ENCODE data around the gene EIF4A3. TPM values are rescaled to one million over a fixed set of nuclear protein-coding genes. Genes with fewer than 3 reads are reported as not detected.
A peak's percentile ranks its signal among the peaks of the same experiment; 100 is the strongest.

Gene EIF4A3
- total RNA-seq, 3 donors from 2014 or later: 228 to 251 (median 230) TPM

DNA sequence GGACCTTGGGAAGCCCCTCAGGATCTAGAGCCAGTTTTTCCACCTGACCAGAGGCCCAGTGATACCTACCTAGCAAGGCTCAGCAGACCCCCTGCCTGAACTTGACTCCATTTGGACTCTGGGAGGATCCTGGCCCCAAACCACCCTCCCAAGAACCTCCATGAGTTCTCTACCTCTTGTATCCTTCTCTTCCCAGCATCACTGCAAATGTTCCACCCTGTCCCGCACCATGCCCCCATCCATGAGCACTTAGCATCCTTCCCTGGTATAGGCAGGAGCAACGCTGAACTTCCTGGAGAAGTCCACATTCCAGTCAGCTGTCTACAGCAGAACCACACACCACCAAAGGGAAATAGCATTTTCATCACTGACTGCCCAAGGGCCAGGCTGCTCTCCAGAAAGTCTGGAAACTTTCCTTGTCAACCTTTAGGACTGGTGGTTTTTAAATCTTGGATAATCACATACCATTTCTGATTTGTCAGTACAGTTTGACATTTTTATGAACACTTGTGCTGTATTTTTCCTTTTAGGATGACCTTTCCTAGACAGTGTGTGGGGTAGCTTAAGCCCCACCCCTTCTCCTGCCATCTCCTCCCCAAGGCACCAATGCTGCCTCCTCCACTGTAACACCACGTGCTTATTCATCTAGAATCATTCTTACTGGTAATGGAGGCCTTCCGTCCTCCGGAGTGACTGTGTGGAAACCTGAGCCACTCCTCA is 13.9 kb downstream of the EIF4A3 start:
- ATAC-seq (peak; percentile 16 to 37), DNase-seq (no peak)
- Mint-ChIP-seq H3K27me3 (ENCODE audit: low read depth) (no peaks in the 10 kb centered on the region), H3K4me3 (no peak overlapping the region), H3K4me1 (ENCODE audit: low read depth) (no peaks in the 10 kb centered on the region), H3K9me3 (no peaks in the 10 kb centered on the region), H3K36me3 (ENCODE audit: insufficient read depth) (peaks cover 25% of the 10 kb centered on the region)

GRCh38 chr17:80130992-80131391 is 15.9 kb downstream of the EIF4A3 start:
- ATAC-seq (no peak), DNase-seq (no peak)
- H3K36me3 Mint-ChIP-seq (ENCODE audit: insufficient read depth): peaks cover 13% of the 10 kb centered on the region
- no peaks in the 10 kb centered on the region for H3K9me3 Mint-ChIP-seq
- H3K4me1 Mint-ChIP-seq (ENCODE audit: low read depth): no peaks in the 10 kb centered on the region
- peaks cover under 1% of the 10 kb centered on the region for H3K27me3 Mint-ChIP-seq (ENCODE audit: low read depth)
- H3K4me3 Mint-ChIP-seq: no peak overlapping the region

DNA sequence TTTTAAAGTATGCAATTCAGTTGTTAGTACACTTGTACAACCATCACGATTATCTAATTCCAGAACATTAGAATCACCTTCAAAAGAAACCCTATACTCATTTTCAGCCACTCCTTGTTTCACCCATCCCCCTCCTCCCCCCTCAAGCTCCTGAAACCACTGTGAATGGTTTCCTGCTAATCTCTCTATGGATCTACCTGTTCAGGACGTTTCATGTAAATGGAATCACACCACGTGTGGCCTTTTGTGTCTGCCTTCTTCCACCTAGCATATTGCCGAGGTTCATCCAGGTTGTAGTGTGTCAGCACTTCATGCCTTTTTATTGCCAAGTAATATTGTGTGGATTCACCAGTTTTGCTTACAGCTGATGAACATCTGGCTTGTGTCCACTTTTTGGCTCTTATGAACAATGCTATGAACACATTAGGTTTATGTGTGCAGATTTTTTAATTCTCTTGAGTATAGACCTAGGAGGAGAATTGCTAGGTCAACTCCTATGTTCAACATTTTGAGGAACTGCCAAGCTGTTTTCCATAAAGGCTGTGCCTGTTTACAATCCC is 17.8 kb downstream of the EIF4A3 start:
- no peaks in the 10 kb centered on the region for H3K9me3 Mint-ChIP-seq
- ATAC-seq: no peak
- H3K36me3 Mint-ChIP-seq (ENCODE audit: insufficient read depth): peaks cover 10% of the 10 kb centered on the region
- DNase-seq: no peak
- no peak overlapping the region for H3K4me3 Mint-ChIP-seq
- H3K27me3 Mint-ChIP-seq (ENCODE audit: low read depth): peaks cover 6% of the 10 kb centered on the region
- no peaks in the 10 kb centered on the region for H3K4me1 Mint-ChIP-seq (ENCODE audit: low read depth)

DNA sequence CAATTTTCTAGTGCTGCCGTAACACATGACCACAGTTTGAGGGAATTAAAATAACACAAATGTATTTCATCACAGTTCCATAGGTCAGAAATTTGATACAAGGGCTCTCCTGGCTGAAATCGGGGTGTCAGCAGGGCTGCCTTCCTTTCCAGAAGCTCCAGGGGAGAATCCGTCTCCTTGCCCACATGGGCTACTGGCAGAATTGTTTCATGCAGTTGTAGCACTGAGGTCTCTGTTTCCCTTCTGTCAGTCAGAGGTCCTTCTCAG is 20.5 kb downstream of the EIF4A3 start:
- no peak overlapping the region for H3K4me3 Mint-ChIP-seq
- ATAC-seq (no peak), DNase-seq (no peak)
- H3K9me3 Mint-ChIP-seq: no peaks in the 10 kb centered on the region
- H3K27me3 Mint-ChIP-seq (ENCODE audit: low read depth): peaks cover 8% of the 10 kb centered on the region
- no peaks in the 10 kb centered on the region for H3K36me3 Mint-ChIP-seq (ENCODE audit: insufficient read depth)
- H3K4me1 Mint-ChIP-seq (ENCODE audit: low read depth): no peaks in the 10 kb centered on the region

DNA sequence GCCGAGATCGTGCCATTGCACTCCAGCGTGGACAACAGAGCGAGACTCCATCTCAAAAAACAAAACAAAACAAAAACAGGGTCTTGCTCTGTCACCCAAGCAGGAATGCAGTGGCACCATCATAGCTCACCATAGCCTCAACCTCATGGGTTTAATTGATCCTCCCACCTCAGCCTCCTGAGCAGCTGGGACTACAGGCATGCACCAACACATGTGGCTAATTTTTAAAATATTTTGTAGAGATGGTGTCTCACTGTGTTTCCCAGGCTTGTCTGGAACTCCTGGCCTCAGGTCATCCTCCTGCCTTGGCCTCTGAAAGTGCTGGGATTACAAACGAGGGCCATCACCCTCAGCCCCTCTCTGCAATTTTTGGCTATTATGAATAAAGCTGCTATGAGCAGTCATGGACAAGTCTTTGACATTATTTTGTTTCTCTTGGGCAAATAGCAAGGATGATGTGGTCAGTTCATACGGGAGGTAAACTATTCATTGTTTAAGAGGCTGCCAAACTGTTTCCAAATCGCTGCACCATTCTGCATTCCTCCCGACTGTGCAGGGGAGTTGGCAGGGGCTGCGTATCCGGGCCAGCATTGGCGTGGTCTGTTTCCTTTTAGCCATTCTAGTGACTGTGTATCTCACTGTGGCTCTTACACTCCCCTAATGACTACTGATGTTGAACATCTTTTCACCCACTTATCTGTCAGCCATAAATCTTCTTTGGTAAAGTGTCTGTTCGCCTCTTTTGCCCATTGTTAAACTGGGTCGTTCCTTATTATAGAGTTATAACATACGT is 21.1 kb downstream of the EIF4A3 start:
- Mint-ChIP-seq H3K9me3 (no peaks in the 10 kb centered on the region), H3K36me3 (ENCODE audit: insufficient read depth) (no peaks in the 10 kb centered on the region), H3K4me1 (ENCODE audit: low read depth) (no peaks in the 10 kb centered on the region), H3K4me3 (no peak overlapping the region), H3K27me3 (ENCODE audit: low read depth) (peaks cover 8% of the 10 kb centered on the region)
- ATAC-seq: no peak
- no peak for DNase-seq

DNA sequence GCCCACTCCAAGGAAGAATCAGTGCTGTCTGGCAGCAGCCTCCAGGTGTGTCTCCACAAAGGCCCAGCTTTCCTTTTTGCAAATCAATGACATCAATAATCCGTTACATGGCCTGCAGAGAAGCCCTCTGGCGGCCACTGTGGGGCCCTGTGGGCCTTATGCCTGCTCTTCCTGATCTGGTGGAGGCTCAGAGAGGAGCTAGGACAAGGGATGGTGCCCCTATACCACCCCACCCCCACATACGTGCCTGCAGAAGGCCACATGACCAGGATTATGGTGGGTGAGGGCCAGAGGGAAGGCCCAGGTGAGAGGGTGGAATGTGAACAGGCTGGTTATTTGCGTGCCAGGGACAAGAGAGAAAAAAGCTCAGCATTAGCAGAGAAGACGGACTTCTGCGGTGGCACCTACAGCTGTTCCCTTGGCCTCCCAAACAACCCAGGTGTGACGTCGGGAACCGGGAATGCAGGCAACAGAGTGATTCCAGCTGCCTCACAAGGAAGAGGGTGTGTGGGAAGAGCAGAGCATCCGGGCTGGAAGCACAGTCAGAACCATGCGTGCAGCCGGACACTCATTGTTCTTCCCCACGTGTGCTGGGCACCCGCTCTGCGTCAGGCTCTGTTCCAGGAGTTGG is 22.5 kb downstream of the EIF4A3 start:
- no peak for ATAC-seq
- H3K4me1 Mint-ChIP-seq (ENCODE audit: low read depth): no peaks in the 10 kb centered on the region
- no peaks in the 10 kb centered on the region for H3K36me3 Mint-ChIP-seq (ENCODE audit: insufficient read depth)
- DNase-seq: no peak
- peaks cover 8% of the 10 kb centered on the region for H3K27me3 Mint-ChIP-seq (ENCODE audit: low read depth)
- no peak overlapping the region for H3K4me3 Mint-ChIP-seq
- H3K9me3 Mint-ChIP-seq: no peaks in the 10 kb centered on the region

GRCh38 chr17:80123791-80124190 is 23.1 kb downstream of the EIF4A3 start:
- Mint-ChIP-seq H3K36me3 (ENCODE audit: insufficient read depth) (no peaks in the 10 kb centered on the region), H3K4me1 (ENCODE audit: low read depth) (no peaks in the 10 kb centered on the region), H3K9me3 (no peaks in the 10 kb centered on the region), H3K4me3 (no peak overlapping the region), H3K27me3 (ENCODE audit: low read depth) (peaks cover 8% of the 10 kb centered on the region)
- ATAC-seq (no peak), DNase-seq (no peak)

GRCh38 chr17:80122926-80123505 is 23.9 kb downstream of the EIF4A3 start:
- H3K9me3 Mint-ChIP-seq: no peaks in the 10 kb centered on the region
- no peak overlapping the region for H3K4me3 Mint-ChIP-seq
- no peak for ATAC-seq
- H3K4me1 Mint-ChIP-seq (ENCODE audit: low read depth): no peaks in the 10 kb centered on the region
- no peak for DNase-seq
- H3K27me3 Mint-ChIP-seq (ENCODE audit: low read depth): peaks cover 8% of the 10 kb centered on the region
- no peaks in the 10 kb centered on the region for H3K36me3 Mint-ChIP-seq (ENCODE audit: insufficient read depth)

GRCh38 chr17:80122026-80122575 is 24.8 kb downstream of the EIF4A3 start:
- Mint-ChIP-seq H3K27me3 (ENCODE audit: low read depth) (peaks cover 8% of the 10 kb centered on the region), H3K36me3 (ENCODE audit: insufficient read depth) (no peaks in the 10 kb centered on the region), H3K4me3 (no peak overlapping the region), H3K4me1 (ENCODE audit: low read depth) (no peaks in the 10 kb centered on the region), H3K9me3 (no peaks in the 10 kb centered on the region)
- ATAC-seq (no peak), DNase-seq (no peak)

GRCh38 chr17:80119839-80120238 is 27.1 kb downstream of the EIF4A3 start:
- Mint-ChIP-seq H3K9me3 (peaks cover 7% of the 10 kb centered on the region), H3K4me1 (ENCODE audit: low read depth) (no peaks in the 10 kb centered on the region), H3K36me3 (ENCODE audit: insufficient read depth) (no peaks in the 10 kb centered on the region)

GRCh38 chr17:80119271-80119791 is 27.6 kb downstream of the EIF4A3 start:
- Mint-ChIP-seq H3K36me3 (ENCODE audit: insufficient read depth) (no peaks in the 10 kb centered on the region), H3K4me1 (ENCODE audit: low read depth) (no peaks in the 10 kb centered on the region), H3K9me3 (peaks cover 7% of the 10 kb centered on the region), H3K4me3 (no peak overlapping the region), H3K27me3 (ENCODE audit: low read depth) (peaks cover 4% of the 10 kb centered on the region)
- DNase-seq (no peak), ATAC-seq (no peak)

More at GRCh38 chr17:80119839-80120238, 27.1 kb downstream of the EIF4A3 start:
- ATAC-seq: no peak
- H3K4me3 Mint-ChIP-seq: no peak overlapping the region
- peaks cover 6% of the 10 kb centered on the region for H3K27me3 Mint-ChIP-seq (ENCODE audit: low read depth)
- DNase-seq: no peak

DNA sequence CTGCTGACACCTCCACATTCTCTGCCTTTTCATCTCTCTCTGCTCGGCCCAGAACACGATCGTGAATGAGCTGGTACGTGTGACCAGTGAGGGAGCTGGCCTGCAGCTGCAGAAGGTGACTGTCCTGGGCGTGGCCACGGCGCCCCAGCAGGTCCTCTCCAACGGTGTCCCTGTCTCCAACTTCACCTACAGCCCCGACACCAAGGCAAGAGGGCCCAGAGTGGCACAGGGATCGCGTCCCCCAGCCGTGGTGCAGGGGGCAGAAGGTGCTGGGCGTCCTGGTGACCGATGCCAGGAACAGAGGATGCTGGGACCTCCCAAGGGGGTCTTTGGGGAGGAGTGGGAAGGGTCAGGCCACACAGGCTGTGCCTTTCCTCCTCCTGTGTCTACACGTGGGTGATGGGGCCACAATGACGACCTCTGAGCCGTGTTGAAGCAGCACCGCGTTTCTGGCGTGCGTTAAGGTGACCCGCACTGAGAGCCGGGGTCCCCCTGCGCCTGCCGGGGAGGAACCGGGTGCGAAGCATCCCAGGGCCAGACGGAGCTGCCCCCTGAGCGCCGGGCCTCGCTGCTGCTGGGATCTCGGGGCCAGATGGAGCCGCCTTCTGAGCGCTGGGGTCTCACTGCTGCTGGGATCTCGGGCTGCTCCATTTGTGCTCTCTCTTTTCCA is 28.2 kb downstream of the EIF4A3 start:
- ATAC-seq (no peak), DNase-seq (no peak)
- Mint-ChIP-seq H3K4me1 (ENCODE audit: low read depth) (no peaks in the 10 kb centered on the region), H3K4me3 (no peak overlapping the region), H3K36me3 (ENCODE audit: insufficient read depth) (no peaks in the 10 kb centered on the region), H3K27me3 (ENCODE audit: low read depth) (no peaks in the 10 kb centered on the region), H3K9me3 (peaks cover 7% of the 10 kb centered on the region)

DNA sequence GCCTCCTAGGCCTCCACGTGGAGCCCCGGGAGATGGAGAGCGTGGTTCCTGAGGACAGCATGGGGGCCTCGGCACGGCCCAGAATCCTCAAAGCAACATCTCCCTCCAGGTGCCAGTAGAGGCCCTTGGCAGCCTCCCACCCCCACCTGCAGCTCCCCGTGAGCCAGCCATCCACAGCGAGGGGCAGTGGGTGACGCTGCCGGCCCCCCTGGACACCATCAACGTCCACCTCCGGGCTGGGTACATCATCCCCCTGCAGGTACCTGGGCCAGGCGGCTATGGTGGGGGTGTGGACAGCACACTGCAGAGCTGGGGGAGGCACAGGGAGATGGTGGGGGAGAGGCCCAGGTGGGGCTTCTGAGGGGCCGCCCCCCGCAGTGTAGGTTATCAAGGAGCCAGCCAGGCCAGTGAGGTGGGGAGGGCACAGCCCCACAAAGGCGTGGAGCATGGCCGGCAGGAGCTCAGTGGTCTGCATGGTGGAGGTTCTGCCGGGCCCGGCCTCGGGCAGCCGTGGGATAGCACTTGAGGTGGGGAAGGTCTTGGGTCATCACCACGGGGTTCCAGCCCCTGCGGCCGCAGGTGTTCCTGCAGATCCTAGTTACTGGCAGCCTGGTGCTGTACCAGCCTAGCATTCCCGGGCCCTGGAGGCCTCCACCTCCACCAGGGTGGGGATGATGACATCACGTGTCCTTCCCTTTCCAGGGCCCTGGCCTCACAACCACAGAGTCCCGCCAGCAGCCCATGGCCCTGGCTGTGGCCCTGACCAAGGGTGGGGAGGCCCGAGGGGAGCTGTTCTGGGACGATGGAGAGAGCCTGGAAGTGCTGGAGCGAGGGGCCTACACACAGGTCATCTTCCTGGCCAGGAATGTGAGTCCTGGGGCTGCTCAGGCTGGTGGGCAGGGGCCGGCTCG is 29.2 kb downstream of the EIF4A3 start:
- Mint-ChIP-seq H3K36me3 (ENCODE audit: insufficient read depth) (no peaks in the 10 kb centered on the region), H3K4me1 (ENCODE audit: low read depth) (no peaks in the 10 kb centered on the region), H3K4me3 (no peak overlapping the region), H3K9me3 (peaks cover 7% of the 10 kb centered on the region), H3K27me3 (ENCODE audit: low read depth) (no peaks in the 10 kb centered on the region)
- DNase-seq (no peak), ATAC-seq (no peak)
